NCI-H2107 treated with DMSO at 0.1 percent for 48 hours (cell line): ENCODE results near the gene CCN5.

Experiments
- DNase-seq: peaks from one replicate; lab custom pipeline; 2025; ENCODE audit not compliant: unreplicated experiment; lab: John Stamatoyannopoulos, UW

CCN5 gene

DNA sequence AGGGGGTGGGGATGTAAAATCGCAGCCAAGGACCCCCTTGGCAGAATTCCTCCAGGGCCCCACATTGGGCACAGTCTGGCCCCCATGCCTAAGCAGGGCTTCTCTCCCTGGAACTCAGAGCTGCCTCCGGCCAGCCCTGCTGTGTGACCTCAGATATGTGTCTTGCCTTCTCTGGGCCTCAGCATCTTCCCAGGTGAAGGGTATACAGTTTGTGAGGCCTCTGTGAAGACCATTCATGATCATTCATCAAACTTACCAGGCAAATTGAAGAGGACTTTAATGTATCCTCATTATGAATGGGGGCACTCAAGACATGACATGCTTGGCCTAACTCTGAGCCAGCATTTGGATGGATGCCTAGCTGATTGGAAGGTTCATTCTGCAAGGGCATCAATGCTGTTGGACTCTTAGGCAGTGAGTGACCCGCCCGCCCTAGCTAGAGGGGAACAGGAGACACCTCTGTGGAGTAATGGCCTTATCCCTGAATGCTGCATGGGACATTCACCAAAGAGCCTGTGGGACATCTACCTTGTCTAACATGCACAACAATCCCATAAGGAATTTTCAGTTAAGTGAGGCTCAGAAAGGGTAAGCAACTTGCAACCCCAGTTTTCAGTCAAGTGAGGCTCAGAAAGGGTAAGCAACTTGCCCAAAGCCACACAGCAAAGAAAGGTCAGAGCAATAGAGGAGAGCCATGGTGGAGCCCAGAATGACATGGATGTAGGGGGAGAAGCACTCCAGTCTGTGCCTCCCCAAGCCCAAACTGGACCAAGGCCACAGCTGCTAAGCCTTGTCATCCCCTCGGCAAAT lies 535 bp downstream of the CCN5 start:
- DNase-seq = no peak

DNA sequence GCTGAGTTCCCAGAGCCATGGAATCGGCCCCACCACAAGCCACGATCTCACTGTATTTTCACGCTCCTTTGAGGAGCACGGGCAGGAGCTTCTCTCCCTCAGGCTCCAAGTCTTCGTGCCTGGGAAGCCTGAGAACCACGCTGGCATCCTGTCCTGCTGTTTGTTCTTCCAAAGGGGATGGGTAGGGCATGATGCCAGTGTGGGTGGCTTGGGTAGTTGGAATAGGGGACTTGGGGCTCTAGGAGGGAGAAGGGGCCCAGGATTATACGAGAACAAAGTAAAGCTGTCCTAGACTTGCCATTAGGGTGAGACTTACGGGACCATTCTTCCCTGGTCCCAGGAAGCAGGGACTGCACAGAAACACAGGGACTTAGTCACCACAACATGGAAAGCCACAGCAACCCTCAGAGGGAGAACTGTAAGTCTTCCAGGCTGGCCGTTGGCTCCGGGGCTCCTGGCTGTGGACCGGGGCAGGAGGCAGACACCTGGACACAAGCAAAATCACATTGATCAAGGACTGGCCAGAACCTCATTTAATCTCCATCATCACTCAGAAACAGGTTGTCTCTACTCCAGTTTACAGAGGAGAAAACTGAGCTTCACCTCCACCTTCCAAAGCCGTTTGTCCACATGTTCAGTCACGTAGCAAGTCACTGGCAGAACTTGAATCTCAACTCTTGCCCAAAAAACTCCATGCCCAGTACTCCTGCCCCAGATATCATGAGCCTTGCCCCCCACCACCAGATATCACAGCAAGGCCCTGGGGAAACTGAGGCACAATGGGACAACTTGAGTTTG lies 1.3 kb downstream of the CCN5 start:
- no peak for DNase-seq

DNA sequence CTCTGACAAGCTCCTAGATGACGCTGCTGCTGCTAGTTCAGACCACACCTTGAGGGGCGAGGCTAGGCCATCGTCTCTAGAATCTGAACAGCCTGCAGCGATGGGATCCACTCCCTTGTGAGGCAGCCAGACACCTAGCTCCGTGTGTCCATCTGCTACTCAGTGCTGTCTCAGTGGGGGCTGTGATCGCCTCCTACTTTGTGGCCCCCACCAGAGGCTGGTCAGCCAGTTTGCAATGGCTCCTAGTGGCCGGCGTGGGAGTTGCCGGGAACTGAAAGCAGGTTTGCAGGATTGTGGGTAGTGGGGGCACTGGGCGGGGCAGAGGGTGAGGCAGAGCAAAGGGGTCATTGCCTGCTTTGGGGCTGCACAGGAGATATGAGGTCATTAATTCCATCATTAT lies 2.8 kb downstream of the CCN5 start:
- no peak for DNase-seq

DNA sequence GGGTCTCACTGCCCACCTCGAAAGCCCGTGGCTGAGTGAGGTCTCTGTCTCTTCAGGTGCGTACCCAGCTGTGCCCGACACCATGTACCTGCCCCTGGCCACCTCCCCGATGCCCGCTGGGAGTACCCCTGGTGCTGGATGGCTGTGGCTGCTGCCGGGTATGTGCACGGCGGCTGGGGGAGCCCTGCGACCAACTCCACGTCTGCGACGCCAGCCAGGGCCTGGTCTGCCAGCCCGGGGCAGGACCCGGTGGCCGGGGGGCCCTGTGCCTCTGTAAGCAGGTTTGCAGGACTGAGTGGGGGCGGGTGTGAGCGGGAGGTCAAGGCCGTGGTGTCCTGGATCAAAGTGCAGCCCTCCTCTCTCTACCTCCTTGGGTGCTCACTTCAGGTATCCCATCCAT lies 4.7 kb downstream of the CCN5 start:
- DNase-seq = no peak

DNA sequence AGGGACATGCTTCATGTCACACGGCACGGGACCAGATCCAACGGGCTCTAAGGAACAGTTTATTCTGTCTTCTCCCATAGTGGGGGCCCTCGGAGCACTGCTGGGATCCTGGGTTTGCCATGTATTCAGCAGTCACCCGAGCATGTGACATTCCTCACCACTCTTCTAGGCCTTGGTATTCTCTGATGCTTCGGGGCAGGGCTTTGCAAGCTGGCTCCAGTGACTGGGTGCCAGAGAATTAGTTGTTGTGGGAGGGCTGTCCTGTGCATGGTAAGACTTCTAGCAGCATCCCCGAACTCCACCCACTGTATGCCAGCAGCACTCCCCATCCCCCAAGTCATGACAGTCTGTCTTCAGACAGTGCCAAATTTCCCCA lies 5.4 kb downstream of the CCN5 start:
- DNase-seq = no peak

DNA sequence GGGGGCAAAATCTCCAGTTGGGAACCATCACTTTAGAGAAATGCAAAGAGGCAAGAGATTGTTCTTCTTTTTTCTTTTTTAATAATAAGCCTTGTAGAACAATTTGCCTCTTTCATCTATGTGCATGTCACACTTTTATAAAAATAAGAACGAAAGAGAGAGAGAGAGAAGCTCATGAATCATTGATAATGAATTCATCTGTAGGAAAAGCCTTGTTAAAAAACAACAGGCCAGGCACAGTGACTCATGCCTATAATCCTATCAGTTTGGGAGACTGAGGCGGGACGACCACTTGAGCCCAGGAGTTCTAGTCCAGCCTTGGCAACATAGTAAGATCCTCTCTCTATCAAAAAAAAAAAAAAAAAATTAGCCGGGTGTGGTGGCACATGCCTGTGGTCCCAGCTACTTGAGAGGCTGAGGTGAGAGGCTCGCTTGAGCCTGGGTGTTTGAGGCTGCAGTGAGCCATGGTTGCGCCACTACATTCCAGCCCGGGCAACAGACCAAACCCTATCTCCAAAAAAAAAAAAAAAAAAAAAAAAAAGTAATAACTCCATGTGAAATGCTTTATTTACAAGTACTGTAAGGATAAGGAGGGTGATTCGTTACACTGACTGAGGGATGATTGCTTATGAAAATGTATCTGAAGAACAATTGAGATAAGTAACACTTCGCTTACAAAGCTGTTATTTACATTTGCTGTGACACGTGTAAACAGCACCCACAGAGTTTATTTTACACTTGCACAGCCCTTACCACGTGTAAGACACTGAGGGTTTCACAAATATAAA lies 6.0 kb downstream of the CCN5 start:
- no peak for DNase-seq

DNA sequence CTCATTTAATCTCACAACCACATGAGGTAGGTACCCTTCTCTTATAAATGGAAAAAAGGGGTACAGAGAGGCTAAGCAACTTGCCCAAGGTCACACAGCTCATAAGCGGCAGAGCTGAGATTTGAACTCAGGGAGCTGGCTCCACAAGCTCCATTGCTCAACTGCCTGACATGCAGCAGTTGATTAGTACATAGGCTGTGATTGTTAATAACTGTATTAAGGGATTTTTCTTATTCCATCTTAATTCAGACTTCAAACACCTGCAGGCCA lies 6.6 kb downstream of the CCN5 start:
- no peak for DNase-seq

DNA sequence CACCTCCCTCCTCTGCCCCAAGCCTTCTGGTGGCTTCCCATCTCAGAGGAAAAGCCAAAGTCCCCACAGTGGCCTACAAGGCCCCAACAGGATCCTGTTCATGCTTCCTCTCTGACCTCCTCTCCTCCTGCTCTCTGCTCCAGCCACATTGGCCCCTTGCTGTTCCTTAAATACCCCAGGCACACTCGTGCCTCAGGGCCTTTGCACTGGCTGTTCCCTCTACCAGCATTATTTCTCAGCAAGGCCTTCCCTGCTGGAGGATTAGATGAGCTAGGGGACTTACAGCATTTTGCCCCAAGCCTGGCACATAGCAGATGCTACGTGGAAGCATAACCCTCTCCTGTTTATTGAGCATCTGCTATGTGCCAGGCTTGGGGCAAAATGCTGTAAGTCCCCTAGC lies 7.8 kb downstream of the CCN5 start:
- no peak for DNase-seq

DNA sequence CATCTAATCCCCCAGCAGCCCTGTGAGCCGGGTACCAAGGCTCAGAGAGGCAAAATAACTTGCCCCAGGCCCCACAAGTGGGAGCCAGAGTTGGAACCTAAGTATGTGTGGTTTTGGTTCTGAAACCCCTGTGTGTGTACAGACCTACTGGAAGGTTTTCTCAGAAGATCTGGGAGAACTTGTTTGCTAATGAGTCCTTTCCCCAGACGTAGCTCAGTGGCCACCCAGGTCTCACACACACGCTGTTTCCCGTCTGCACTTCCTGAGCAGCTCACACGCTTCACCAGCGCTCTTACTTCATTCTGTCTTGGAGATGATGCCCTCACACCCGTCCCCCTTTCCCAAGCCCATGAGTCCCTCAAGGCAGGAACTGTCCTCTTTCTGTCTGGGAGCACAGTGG lies 8.2 kb downstream of the CCN5 start:
- DNase-seq = no peak

DNA sequence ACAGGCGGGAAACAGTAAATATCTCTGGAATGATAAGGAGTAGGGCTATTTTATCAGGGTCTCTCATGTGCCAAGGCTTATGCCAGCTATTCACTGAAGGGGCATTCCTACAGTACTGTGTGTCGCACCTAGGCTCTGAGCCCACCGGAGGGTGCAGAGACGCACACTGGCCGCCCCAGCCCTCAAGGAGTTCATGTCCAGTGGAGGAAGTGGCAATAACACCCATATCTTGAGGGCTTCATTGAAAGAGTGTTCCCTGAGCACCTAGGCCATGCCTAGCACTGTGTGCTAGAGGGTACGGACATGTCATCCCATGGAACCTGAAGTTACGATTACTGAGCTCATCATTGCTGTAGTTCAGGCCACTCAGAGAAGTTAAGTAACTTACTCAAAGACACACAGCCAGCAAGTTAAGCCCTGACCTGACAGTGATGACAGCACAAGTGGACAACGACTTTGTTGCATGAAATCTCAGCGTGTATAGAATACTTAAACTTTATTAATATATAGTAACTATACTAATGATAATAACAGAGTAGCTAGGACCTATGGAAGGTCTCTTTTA lies 8.7 kb downstream of the CCN5 start:
- DNase-seq = no peak

DNA sequence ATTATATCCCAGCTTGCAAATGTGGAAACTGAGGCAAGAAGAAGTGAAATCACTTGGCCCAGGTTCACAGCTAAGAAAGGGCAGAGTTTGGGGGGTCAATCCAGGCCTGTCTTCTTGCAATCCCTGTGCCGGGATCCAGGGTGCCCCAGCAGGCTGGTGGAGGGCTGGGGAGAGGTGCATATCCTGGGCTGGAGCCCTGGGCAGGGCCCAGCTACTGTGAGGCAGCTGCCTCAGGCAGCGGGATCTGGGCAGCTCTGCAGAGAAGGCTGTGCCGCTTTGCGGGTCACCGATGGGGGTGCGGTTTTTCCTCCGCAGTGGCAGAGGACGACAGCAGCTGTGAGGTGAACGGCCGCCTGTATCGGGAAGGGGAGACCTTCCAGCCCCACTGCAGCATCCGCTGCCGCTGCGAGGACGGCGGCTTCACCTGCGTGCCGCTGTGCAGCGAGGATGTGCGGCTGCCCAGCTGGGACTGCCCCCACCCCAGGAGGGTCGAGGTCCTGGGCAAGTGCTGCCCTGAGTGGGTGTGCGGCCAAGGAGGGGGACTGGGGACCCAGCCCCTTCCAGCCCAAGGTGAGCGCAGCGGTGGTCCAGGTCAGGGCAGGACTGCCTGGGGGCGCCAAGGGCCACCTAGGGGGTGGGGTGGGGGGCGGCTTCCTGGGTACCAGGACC lies 9.4 kb downstream of the CCN5 start:
- DNase-seq = no peak

DNA sequence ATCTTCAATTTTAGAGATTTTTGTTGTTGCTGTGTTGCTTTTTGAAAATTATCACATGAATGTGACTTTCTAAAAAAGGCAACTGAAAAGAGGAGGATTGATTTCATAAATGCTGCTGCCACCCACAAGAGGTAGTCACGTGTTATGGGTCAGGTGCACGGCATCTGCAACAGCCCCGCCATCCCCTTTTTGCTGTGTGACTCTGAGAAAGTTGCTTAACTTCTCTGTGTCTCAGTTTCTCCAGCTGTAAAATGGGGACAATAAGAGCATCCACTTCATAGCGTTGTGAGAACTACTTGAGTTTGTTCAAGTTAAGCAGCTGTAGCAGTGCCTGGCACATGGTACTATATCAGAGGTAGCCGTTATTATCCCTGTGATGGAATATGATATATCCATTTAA lies 10.7 kb downstream of the CCN5 start:
- no peak for DNase-seq

DNA sequence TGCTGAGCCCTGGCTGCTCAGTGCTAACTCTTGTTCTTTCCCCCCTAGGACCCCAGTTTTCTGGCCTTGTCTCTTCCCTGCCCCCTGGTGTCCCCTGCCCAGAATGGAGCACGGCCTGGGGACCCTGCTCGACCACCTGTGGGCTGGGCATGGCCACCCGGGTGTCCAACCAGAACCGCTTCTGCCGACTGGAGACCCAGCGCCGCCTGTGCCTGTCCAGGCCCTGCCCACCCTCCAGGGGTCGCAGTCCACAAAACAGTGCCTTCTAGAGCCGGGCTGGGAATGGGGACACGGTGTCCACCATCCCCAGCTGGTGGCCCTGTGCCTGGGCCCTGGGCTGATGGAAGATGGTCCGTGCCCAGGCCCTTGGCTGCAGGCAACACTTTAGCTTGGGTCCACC lies 11.9 kb downstream of the CCN5 start:
- DNase-seq = no peak

DNA sequence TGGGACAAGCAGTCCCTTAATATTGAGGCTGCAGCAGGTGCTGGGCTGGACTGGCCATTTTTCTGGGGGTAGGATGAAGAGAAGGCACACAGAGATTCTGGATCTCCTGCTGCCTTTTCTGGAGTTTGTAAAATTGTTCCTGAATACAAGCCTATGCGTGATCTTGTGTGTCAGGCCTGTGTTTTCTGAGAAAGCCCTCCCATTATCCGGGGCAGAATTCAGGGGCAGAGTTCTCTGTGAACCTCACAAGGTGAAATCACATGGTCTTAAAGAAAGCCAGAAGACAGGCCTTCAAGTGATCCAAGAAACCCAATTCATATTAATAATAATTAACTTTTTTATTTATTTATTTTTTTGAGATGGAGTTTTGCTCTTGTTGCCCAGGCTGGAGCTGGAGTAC lies 12.5 kb downstream of the CCN5 start:
- DNase-seq = no peak

DNA sequence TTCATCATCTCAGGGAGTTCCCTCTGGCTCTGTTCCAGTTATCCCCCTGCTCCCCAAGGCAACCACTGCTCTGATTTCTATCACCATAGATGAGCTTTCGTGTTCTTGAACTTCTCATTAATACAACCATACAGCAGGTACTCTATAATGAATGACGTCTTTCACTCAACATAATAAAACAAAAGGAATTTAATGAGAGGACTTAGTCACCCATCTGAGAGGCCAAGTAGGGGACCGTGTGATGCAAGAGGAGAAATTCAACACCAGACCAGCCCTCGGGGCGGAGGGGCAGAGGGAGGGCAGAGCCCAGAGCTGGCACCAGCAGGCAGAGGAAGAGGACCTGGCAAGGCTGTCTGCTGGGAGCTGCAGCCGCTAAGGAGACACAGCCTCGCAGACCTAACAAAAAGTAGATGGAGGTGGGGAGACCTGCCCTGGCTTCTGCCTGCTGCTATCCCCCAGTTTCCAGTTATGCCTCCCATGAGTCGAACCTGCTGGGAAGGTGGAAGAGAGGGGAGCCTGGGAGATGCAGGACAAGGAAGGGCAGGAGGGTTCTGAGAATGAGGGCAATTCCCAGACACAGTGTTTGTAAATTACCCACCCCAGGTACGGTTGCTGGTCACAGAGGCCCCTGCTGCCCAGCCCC lies 13.8 kb downstream of the CCN5 start:
- DNase-seq = peak; percentile 73

DNA sequence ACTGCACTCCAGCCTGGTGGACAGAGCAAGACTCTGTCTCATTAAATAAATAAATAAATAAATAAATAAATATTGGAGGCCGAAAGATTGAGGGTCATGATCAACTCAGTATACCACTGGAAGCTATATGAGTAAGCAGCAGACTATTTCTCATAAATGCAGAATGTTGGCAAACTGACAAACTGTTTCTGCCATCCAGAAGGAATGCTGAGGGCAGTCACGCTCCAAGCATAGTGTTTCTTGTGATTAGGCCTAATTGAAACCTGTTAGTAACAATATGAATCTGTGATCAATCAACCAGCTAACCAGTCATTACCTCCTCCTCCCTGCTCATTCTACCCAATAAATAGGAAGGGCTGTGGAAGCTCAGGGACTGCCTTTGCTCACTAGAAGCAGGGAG lies 15.3 kb downstream of the CCN5 start:
- no peak for DNase-seq

DNA sequence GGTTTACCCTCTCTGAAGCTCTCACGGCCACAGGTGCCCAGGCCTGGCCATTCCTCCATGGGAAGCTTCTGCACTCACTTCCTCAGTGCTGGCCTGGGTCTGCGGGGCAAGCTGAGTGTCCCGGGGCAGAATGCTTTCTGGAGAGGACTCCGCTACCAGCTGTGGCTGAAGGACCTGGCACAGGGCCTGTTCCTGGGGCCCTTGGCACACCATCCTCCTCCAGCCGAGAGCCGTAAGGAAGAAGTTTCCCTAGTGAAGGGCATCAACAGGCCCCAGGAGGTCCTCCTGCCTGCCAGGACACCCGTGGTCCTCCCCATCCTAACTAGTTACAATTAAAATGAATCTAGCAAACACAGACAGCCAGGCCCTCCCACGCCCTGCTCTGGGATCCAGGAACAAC lies 16.5 kb downstream of the CCN5 start:
- no peak for DNase-seq

DNA sequence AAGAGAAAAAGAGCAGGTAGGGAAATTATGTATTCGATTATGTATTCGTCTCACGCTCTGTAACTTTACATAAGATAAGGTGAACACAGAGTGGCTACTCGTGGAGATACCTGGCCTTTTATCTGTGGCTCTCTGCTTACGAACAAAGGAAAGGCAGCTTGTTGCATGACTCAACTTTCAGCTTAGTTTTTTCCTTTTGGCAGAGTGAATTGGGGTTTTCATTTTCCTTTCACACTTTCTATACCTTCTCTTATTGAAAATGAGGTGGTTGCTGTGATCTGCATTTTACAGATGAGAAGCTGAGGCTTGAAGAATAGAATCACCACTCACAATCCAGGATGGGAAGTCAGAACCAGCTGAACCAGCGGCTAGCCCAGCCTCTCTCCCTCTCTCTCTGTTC lies 17.2 kb downstream of the CCN5 start:
- DNase-seq = no peak

DNA sequence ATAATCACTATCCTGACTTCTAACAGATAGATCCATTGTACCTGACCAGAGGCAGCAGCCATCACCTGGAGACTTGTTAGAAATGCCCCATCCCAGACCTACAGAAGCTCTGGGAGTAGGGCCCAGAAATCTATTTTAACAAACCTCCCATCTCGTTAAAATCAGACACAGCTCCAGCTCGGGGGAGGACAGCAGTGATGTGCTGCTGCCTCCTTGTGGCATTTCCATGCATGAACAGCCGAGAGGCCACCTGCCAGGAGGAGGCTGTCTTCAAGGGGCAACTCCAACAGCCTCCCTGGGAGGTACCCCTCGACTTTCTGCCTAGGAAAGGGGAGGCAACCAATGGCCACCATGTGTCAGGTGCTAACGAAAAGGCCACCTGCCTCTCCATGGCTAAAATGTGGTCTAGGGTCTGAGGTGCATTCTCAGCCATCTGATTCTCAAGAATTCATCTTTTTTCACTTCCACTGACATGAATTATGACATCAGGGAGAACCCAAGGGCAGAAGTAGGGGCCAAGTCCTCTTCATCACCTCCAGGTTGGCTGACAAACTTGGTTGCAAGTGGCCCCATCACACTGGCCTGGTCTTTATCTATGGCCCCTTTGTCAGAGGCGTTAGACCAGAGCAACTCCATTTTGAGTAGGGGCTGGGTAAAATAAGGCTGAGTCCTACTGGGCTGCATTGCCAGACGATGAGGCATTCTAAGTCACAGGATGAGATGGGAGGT lies 18.3 kb downstream of the CCN5 start:
- DNase-seq = peak; percentile 3

DNA sequence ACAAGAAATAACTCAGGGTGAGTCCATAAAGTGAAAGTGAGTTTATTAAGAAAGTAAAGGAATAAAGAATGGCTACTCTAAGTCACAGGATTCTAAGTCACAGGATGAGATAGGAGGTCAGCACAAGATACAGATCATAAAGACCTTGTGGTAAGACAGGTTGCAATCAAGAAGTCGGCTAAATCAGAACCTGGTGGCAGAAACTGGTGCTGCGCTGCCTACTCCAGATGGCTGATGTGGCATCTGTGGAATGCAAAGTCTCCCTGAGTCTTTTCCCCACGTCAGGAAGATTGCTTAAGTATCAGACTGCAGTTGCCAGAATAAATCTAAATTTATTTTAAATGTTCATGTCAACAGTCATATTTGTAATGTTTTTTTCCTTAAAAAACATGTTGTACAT lies 19.8 kb downstream of the CCN5 start:
- no peak for DNase-seq
